ENCODE measurements around the gene GLT8D1.

DNA sequence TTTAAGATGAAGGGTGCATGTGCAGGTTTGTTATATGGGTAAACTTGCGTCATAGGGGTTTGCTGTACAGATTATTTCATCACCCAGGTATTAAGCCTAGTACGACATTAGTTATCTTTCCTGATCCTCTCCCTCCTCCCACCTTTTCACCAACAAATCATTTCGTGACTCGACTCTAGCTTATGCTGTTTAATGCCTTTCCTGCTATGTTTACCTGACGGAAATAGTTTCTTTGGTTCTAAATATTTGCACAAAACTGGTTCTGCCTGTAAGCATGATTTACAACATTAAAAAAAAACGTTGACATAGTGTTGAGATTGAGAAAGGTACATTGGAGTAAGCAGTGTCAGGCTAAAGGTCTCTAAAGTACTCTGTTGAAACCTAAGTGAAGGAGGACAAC lies 17.3 kb downstream of the GLT8D1 start:
- no peak for TF ChIP-seq GATA2 (IDR thresholded peaks at IDR 0.05; ENCODE audit: low read depth, low read length)
- TF ChIP-seq GATA3 (IDR thresholded peaks at IDR 0.05; ENCODE audit: low read depth, low read length) = no peak
